Fibroblast of lung (primary cell): Measurements from ENCODE around the gene AK5.

Experiments used
- EZH2 ChIP-seq: IDR thresholded peaks from 2 replicates; pipeline ENCODE4 v1.5.1; 2012; ENCODE audit warnings: low read length, control low read depth, mild to moderate bottlenecking; ENCODE audit errors: missing control alignments
- TF ChIP-seq, protein P1 (sequence below), 2 donors: IDR thresholded peaks in 1 of 2; conservative IDR thresholded peaks in 1 of 2; 1 replicate in 1 of 2; 2 replicates in 1 of 2; pipeline ENCODE4 v1.5.1; 2011 to 2012; ENCODE audit warnings: low read length in 2 of 2, control low read depth in 1 of 2, inconsistent platforms in 1 of 2, low read depth in 1 of 2, mild to moderate bottlenecking in 1 of 2

DNA sequence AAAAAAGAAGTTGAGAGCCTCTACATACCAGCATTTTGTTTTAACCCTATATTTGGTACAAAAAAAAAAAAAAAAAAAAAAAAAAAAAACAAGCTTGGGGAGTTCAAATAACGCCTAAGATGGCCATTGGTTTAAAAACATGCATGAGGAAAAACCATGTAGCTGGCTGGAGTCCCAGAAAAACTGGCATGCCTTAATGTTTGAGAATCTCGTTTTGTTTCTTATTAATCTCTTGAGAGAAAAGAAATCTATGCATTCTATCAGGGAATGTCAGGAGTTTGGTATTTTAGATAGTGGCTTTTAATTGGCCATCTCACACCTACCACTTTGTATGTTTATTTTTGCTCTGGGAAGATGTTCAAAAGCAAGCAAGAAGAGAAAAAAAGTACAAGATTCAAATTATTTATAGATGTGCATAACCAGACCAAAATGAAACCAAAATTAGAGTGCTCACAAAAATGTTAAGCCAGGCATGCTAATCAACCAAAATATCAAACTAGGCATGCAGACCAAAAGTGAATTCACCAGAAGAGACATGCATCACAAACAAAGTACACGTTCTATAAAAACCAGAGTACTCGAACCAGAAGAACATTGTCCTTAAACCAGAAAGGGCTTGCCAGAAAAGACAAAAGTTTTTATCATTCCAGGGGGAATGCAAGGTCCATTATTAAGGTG lies 156.6 kb downstream of the AK5 start:
- TF ChIP-seq, protein P1, sequence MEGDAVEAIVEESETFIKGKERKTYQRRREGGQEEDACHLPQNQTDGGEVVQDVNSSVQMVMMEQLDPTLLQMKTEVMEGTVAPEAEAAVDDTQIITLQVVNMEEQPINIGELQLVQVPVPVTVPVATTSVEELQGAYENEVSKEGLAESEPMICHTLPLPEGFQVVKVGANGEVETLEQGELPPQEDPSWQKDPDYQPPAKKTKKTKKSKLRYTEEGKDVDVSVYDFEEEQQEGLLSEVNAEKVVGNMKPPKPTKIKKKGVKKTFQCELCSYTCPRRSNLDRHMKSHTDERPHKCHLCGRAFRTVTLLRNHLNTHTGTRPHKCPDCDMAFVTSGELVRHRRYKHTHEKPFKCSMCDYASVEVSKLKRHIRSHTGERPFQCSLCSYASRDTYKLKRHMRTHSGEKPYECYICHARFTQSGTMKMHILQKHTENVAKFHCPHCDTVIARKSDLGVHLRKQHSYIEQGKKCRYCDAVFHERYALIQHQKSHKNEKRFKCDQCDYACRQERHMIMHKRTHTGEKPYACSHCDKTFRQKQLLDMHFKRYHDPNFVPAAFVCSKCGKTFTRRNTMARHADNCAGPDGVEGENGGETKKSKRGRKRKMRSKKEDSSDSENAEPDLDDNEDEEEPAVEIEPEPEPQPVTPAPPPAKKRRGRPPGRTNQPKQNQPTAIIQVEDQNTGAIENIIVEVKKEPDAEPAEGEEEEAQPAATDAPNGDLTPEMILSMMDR (conservative IDR thresholded peaks at IDR 0.05 in 1 of 2, IDR thresholded peaks at IDR 0.05 in 1 of 2; ENCODE audit: low read depth in 1 of 2, low read length in 2 of 2), result no peak
- no peak for TF ChIP-seq EZH2
